B cell (primary cell): ENCODE measurements around the gene CEP170. TPM values are rescaled to one million over a fixed set of nuclear protein-coding genes. Genes with fewer than 3 reads are reported as not detected.

Experiments used
- ATAC-seq: fragments of 200-7000 bp; cut with Tn5 transposase; one replicate; pipeline ENCODE4 v1.10.0; 2021; ENCODE audit warnings: low read depth, mild to moderate bottlenecking, moderate number of reproducible peaks, moderate library complexity
- CTCF ChIA-PET: fragments of 350-600 bp; sonication (Branson Sonifier 250); formaldehyde crosslinking; loops from one replicate; lab custom pipeline; 2021; ENCODE audit warnings: antibody characterized with exemption, inconsistent platforms; lab: Charles Lee
- POLR2A ChIA-PET: fragments of 350-600 bp; sonication (Branson Sonifier 250); formaldehyde crosslinking; loops from one replicate; lab custom pipeline; 2021; ENCODE audit warnings: antibody characterized with exemption; lab: Charles Lee
- DNase-seq: peaks from one replicate; pipeline ENCODE4 v3.0.0; 2013
- H2AFZ ChIP-seq: 2 replicates; pipeline ENCODE4 v1.6.1; 2012; ENCODE audit warnings: mild to moderate bottlenecking, low read depth, low read length; ENCODE audit not compliant: insufficient read depth, poor library complexity, severe bottlenecking
- H3K27ac ChIP-seq, 2 donors: 1 replicate in 1 of 2; 2 replicates in 1 of 2; pipeline ENCODE4 v1.5.1; 2012 to 2013; ENCODE audit warnings: low read length in 2 of 2, mild to moderate bottlenecking in 2 of 2, moderate library complexity in 1 of 2
- H3K27me3 ChIP-seq, 4 experiments: fragments of 200-600 bp in 1 of 4; sonication (generic) in 1 of 4; replicated peaks in 1 of 4; 1 replicate in 2 of 4; 2 replicates in 2 of 4; pipeline versions ENCODE4 v1.6.1 to v1.7.0; 2013 to 2016; ENCODE audit warnings: low read length in 3 of 4, mild to moderate bottlenecking in 2 of 4, mixed read lengths in 1 of 4, moderate library complexity in 1 of 4; ENCODE audit not compliant: insufficient read depth in 4 of 4, control insufficient read depth in 3 of 4; ENCODE audit errors: control extremely low read depth in 1 of 4
- H3K36me3 ChIP-seq, 2 experiments: replicated peaks in 1 of 2; 1 replicate in 1 of 2; 2 replicates in 1 of 2; pipeline versions ENCODE4 v1.6.1 to v1.7.1; 2013; ENCODE audit warnings: low read length in 1 of 2; ENCODE audit not compliant: insufficient read depth in 2 of 2, control insufficient read depth in 1 of 2; ENCODE audit errors: control extremely low read depth in 1 of 2, extremely low read depth in 1 of 2
- H3K4me1 ChIP-seq, 2 donors: fragments of 200-600 bp in 1 of 2; sonication (generic) in 1 of 2; 1 replicate in 1 of 2; 2 replicates in 1 of 2; pipeline versions ENCODE4 v1.5.1 to v1.6.1; 2013 to 2017; ENCODE audit warnings: low read length in 2 of 2; ENCODE audit not compliant: control insufficient read depth in 2 of 2, insufficient read depth in 2 of 2
- H3K4me2 ChIP-seq: replicated peaks from 2 replicates; pipeline ENCODE3; 2012; ENCODE audit warnings: mild to moderate bottlenecking, low read depth, low read length; ENCODE audit not compliant: poor library complexity, severe bottlenecking
- H3K4me3 ChIP-seq, 5 experiments: fragments of 200-600 bp in 1 of 5; sonication (generic) in 1 of 5; 1 replicate in 3 of 5; 2 replicates in 2 of 5; pipeline versions ENCODE4 v1.5.1 to v1.7.0; 2011 to 2016; ENCODE audit warnings: low read length in 4 of 5, mild to moderate bottlenecking in 4 of 5, low read depth in 2 of 5, control low read depth in 1 of 5, moderate library complexity in 1 of 5; ENCODE audit not compliant: insufficient read depth in 1 of 5; ENCODE audit errors: control extremely low read depth in 1 of 5, extremely low read depth in 1 of 5
- H3K79me2 ChIP-seq: fragments of 200-600 bp; sonication (generic); one replicate; pipeline ENCODE4 v1.6.0; 2016; ENCODE audit warnings: low read length; ENCODE audit not compliant: control insufficient read depth, insufficient read depth
- H3K9ac ChIP-seq: fragments of 200-600 bp; sonication (generic); 2 replicates; pipeline ENCODE4 v1.6.1; 2017; ENCODE audit warnings: mild to moderate bottlenecking, low read length, moderate library complexity
- H3K9me3 ChIP-seq, 3 donors: one replicate each; pipeline versions ENCODE4 v1.6.1 to v1.7.1; 2013; ENCODE audit warnings: low read length in 2 of 3; ENCODE audit not compliant: control insufficient read depth in 2 of 3, insufficient read depth in 1 of 3; ENCODE audit errors: control extremely low read depth in 1 of 3
- H4K20me1 ChIP-seq: 2 replicates; pipeline ENCODE4 v1.6.0; 2012; ENCODE audit warnings: mild to moderate bottlenecking, low read length; ENCODE audit not compliant: insufficient read depth, control insufficient read depth, poor library complexity, severe bottlenecking
- H3K27ac Mint-ChIP-seq: one replicate; pipeline ENCODE4 v1.8.0; 2021; ENCODE audit warnings: mixed read lengths
- H3K27me3 Mint-ChIP-seq: one replicate; pipeline ENCODE4 v1.8.0; 2021; ENCODE audit warnings: mixed read lengths
- H3K4me1 Mint-ChIP-seq: one replicate; pipeline ENCODE4 v1.8.0; 2021; ENCODE audit warnings: mixed read lengths
- H3K4me3 Mint-ChIP-seq: one replicate; pipeline ENCODE4 v1.8.0; 2021; ENCODE audit warnings: mixed read lengths
- H3K9me3 Mint-ChIP-seq: one replicate; pipeline ENCODE4 v1.8.0; 2022; ENCODE audit warnings: mixed read lengths; ENCODE audit not compliant: insufficient read depth
- CTCF ChIP-seq: fragments of 200-600 bp; IDR thresholded peaks from one replicate; pipeline ENCODE4 v1.8.0; 2022; ENCODE audit warnings: antibody characterized with exemption, mild to moderate bottlenecking
- EZH2 ChIP-seq: IDR thresholded peaks from 2 replicates; pipeline ENCODE4 v1.6.1; 2012; ENCODE audit warnings: borderline replicate concordance, low read depth, mild to moderate bottlenecking, moderate library complexity, low read length; ENCODE audit not compliant: insufficient read depth, poor library complexity, severe bottlenecking
- WGBS: methylation state at CpG from one replicate; pipeline ENCODE4 v1.1.5; 2013; ENCODE audit warnings: missing lambda C conversion rate; ENCODE audit not compliant: insufficient coverage; 5-methylcytosine and 5-hydroxymethylcytosine counted together
- intact Hi-C: fragments of 100-400 bp; cut with micrococcal nuclease; formaldehyde crosslinking; loops from one replicate; pipeline ENCODE4 v1.10.0; 2022
- polyA plus RNA-seq: library from polyadenylated mRNA; depleted of rRNA; stranded (reverse); fragments of >200 nt; gene quantifications from 2 replicates; pipeline ENCODE4 v1.2.3, GENCODE V29; 2012
- total RNA-seq, 2 donors: library from RNA; stranded (reverse); fragments of 120-200 nt in 1 of 2; gene quantifications; 1 replicate in 1 of 2; 2 replicates in 1 of 2; pipeline versions ENCODE4 v1.2.3 to v1.2.4, GENCODE V29; 2013 to 2022

Gene CEP170
- total and polyA plus RNA-seq, 2 donors (not counting 1 experiment from before 2014, with no cell fraction given) = 27.3 to 145 TPM

GRCh38 chr1:243275316-243275715, 20.2 kb upstream of the CEP170 start:
- Histone ChIP-seq H3K4me2 (no peak overlapping the region), H4K20me1 (no peaks in the 10 kb centered on the region), H2AFZ (no peak overlapping the region), H3K27me3 (no peaks in the 10 kb centered on the region), H3K79me2 (no peaks in the 10 kb centered on the region), H3K36me3 (peaks cover 3 to 32% of the 10 kb centered on the region in 2 experiments), H3K9ac (no peak overlapping the region), H3K27ac (no peak overlapping the region), H3K4me3 (no peak overlapping the region), H3K4me1 (peaks cover 2 to 3% of the 10 kb centered on the region in 2 donors), H3K9me3 (peaks cover 0 to 4% (median 0%) of the 10 kb centered on the region in 3 donors)
- DNase-seq = no peak
- POLR2A ChIA-PET = interaction anchor here (0.6 kb wide), 1 partner anchor 9 kb away, joined by 8 read pairs; no protein-coding TSS in a partner anchor
- no CpG with 5 or more reads among the region's 3 CpGs for WGBS
- intact Hi-C loops = no loop called here
- CTCF ChIA-PET = no interaction called here
- Mint-ChIP-seq H3K4me3 (no peak overlapping the region), H3K27ac (no peak overlapping the region), H3K9me3 (no peaks in the 10 kb centered on the region), H3K27me3 (no peaks in the 10 kb centered on the region), H3K4me1 (peaks cover 6% of the 10 kb centered on the region)
- TF ChIP-seq CTCF (no peak), EZH2 (no peak)
- no peak for ATAC-seq

GRCh38 chr1:243273945-243274344, 18.9 kb upstream of the CEP170 start:
- Histone ChIP-seq H3K4me2 (no peak overlapping the region), H3K27me3 (no peaks in the 10 kb centered on the region), H3K9me3 (peaks cover 0 to 4% (median 0%) of the 10 kb centered on the region in 3 donors), H3K79me2 (peaks cover 7% of the 10 kb centered on the region), H3K27ac (no peak overlapping the region), H4K20me1 (no peaks in the 10 kb centered on the region), H3K4me3 (no peak overlapping the region), H3K9ac (no peak overlapping the region), H3K4me1 (peaks cover 15 to 17% of the 10 kb centered on the region in 2 donors), H2AFZ (no peak overlapping the region), H3K36me3 (peaks cover 3 to 32% of the 10 kb centered on the region in 2 experiments)
- DNase-seq = no peak
- H3K4me1 Mint-ChIP-seq = peaks cover 20% of the 10 kb centered on the region
- ChIA-PET POLR2A (no interaction called here), CTCF (no interaction called here)
- H3K4me3 Mint-ChIP-seq = no peak overlapping the region
- H3K27ac Mint-ChIP-seq = no peak overlapping the region
- no peak for ATAC-seq
- no peaks in the 10 kb centered on the region for H3K9me3 Mint-ChIP-seq
- TF ChIP-seq EZH2 (no peak), CTCF (no peak)
- 100% methylated on average over 1 of the region's 2 CpGs for WGBS
- no peaks in the 10 kb centered on the region for H3K27me3 Mint-ChIP-seq
- intact Hi-C loops = loop anchor here (5.0 kb wide), 1 partner anchor 42 kb away; no protein-coding TSS in a partner anchor
